KMS-11 (cell line): ENCODE data around the gene TMEM260.

ENCODE experiments used
- H2AFZ ChIP-seq: fragments of 200-600 bp; sonication (generic); 2 replicates; pipeline ENCODE4 v1.6.1; 2016; ENCODE audit warnings: antibody characterized with exemption, mixed run types, low read depth
- H3K27ac ChIP-seq: fragments of 200-600 bp; sonication (generic); 2 replicates; pipeline ENCODE4 v1.6.1; 2016; ENCODE audit warnings: mild to moderate bottlenecking, mixed run types
- H3K27me3 ChIP-seq: fragments of 200-600 bp; sonication (generic); 2 replicates; pipeline ENCODE4 v1.6.1; 2017; ENCODE audit warnings: mild to moderate bottlenecking, low read depth, mixed run types, moderate library complexity; ENCODE audit not compliant: insufficient read depth
- H3K36me3 ChIP-seq: fragments of 200-600 bp; sonication (generic); 2 replicates; pipeline ENCODE4 v1.6.1; 2017; ENCODE audit warnings: mild to moderate bottlenecking, mixed run types; ENCODE audit not compliant: insufficient read depth
- H3K4me1 ChIP-seq: fragments of 200-600 bp; sonication (generic); 2 replicates; pipeline ENCODE4 v1.6.1; 2016; ENCODE audit warnings: mild to moderate bottlenecking, low read depth, mixed run types; ENCODE audit not compliant: poor library complexity, severe bottlenecking
- H3K4me2 ChIP-seq: fragments of 200-600 bp; sonication (generic); 2 replicates; pipeline ENCODE4 v1.7.0; 2016; ENCODE audit warnings: mild to moderate bottlenecking, mixed run types
- H3K4me3 ChIP-seq: fragments of 200-600 bp; sonication (generic); IDR thresholded peaks from 2 replicates; pipeline ENCODE4 v1.6.1; 2017; ENCODE audit warnings: low read depth, low read length, mixed read lengths; ENCODE audit not compliant: insufficient read depth
- H3K79me2 ChIP-seq: fragments of 200-600 bp; sonication (generic); 2 replicates; pipeline ENCODE4 v1.6.1; 2016; ENCODE audit warnings: low read depth, mixed run types; ENCODE audit not compliant: insufficient read depth
- H3K9ac ChIP-seq: fragments of 200-600 bp; sonication (generic); 2 replicates; pipeline ENCODE4 v1.6.1; 2016; ENCODE audit warnings: mild to moderate bottlenecking, mixed run types
- H4K20me1 ChIP-seq: fragments of 200-600 bp; sonication (generic); 2 replicates; pipeline ENCODE4 v1.6.1; 2016; ENCODE audit warnings: mild to moderate bottlenecking, mixed run types; ENCODE audit not compliant: insufficient read depth
- CTCF ChIP-seq: fragments of 200-600 bp; sonication (generic); conservative IDR thresholded peaks from 2 replicates; pipeline ENCODE4 v1.6.1; 2017; ENCODE audit warnings: low read depth, mild to moderate bottlenecking, antibody characterized with exemption, low read length, moderate library complexity, mixed read lengths

Gene TMEM260

GRCh38 chr14:56585461-56586084 is 6.0 kb downstream of the TMEM260 start:
- Histone ChIP-seq H3K4me3 (no peak overlapping the region), H3K4me2 (no peak overlapping the region), H3K27ac (no peak overlapping the region), H3K27me3 (no peaks in the 10 kb centered on the region), H4K20me1 (no peaks in the 10 kb centered on the region), H3K79me2 (peaks cover 20% of the 10 kb centered on the region; the same call in 1 of the 2 replicates), H2AFZ (no peak overlapping the region), H3K36me3 (no peaks in the 10 kb centered on the region), H3K4me1 (peaks cover 10% of the 10 kb centered on the region), H3K9ac (no peak overlapping the region)
- no peak for TF ChIP-seq CTCF

GRCh38 chr14:56587701-56588100 is 8.1 kb downstream of the TMEM260 start:
- Histone ChIP-seq H3K27ac (no peak overlapping the region), H2AFZ (no peak overlapping the region)

GRCh38 chr14:56590535-56590960 is 10.9 kb downstream of the TMEM260 start:
- H3K79me2 ChIP-seq = no peaks in the 10 kb centered on the region
- no peaks in the 10 kb centered on the region for H3K27me3 ChIP-seq
- no peak overlapping the region for H3K27ac ChIP-seq
- H3K4me2 ChIP-seq = no peak overlapping the region
- H3K9ac ChIP-seq = no peak overlapping the region
- H3K4me3 ChIP-seq = no peak overlapping the region
- no peaks in the 10 kb centered on the region for H4K20me1 ChIP-seq
- TF ChIP-seq CTCF = no peak
- H3K4me1 ChIP-seq = no peaks in the 10 kb centered on the region
- H3K36me3 ChIP-seq = no peaks in the 10 kb centered on the region
- H2AFZ ChIP-seq = no peak overlapping the region

More at GRCh38 chr14:56587701-56588100, 8.1 kb downstream of the TMEM260 start:
- H3K79me2 ChIP-seq = no peaks in the 10 kb centered on the region; the same call in 1 of the 2 replicates
- H3K9ac ChIP-seq = no peak overlapping the region
- no peak for TF ChIP-seq CTCF
- H3K4me3 ChIP-seq = no peak overlapping the region
- H3K4me2 ChIP-seq = no peak overlapping the region
- H3K36me3 ChIP-seq = no peaks in the 10 kb centered on the region
- no peaks in the 10 kb centered on the region for H3K27me3 ChIP-seq
- no peaks in the 10 kb centered on the region for H4K20me1 ChIP-seq
- no peaks in the 10 kb centered on the region for H3K4me1 ChIP-seq

GRCh38 chr14:56592746-56593544 is 13.3 kb downstream of the TMEM260 start:
- Histone ChIP-seq H3K36me3 (no peaks in the 10 kb centered on the region), H3K27ac (no peak overlapping the region), H3K4me2 (no peak overlapping the region), H3K27me3 (no peaks in the 10 kb centered on the region), H4K20me1 (no peaks in the 10 kb centered on the region), H3K4me3 (no peak overlapping the region), H3K79me2 (no peaks in the 10 kb centered on the region), H3K9ac (no peak overlapping the region), H2AFZ (no peak overlapping the region), H3K4me1 (no peaks in the 10 kb centered on the region)
- no peak for TF ChIP-seq CTCF
